Chondrocyte (in vitro differentiated cells): ENCODE results near the gene GUCY1A2. TPM values are rescaled to one million over a fixed set of nuclear protein-coding genes. Genes with fewer than 3 reads are reported as not detected.

Experiments used
- DNase-seq: peaks from one replicate; pipeline ENCODE4 v3.0.0; 2021; ENCODE audit warnings: mixed read lengths, low spot score
- H3K27ac Mint-ChIP-seq: one replicate; pipeline ENCODE4 v1.8.0; 2021; ENCODE audit warnings: mild to moderate bottlenecking, moderate library complexity, mixed read lengths; ENCODE audit not compliant: unreplicated experiment
- H3K27me3 Mint-ChIP-seq: 2 replicates; pipeline ENCODE4 v1.8.0; 2021; ENCODE audit warnings: low read depth, mixed read lengths
- H3K36me3 Mint-ChIP-seq: 2 replicates; pipeline ENCODE4 v1.8.0; 2021; ENCODE audit warnings: low read depth, mixed read lengths
- H3K4me1 Mint-ChIP-seq: 2 replicates; pipeline ENCODE4 v1.8.0; 2021; ENCODE audit warnings: low read depth, mild to moderate bottlenecking, mixed read lengths
- H3K4me3 Mint-ChIP-seq: one replicate; pipeline ENCODE4 v1.8.0; 2021; ENCODE audit warnings: mild to moderate bottlenecking, moderate library complexity, mixed read lengths; ENCODE audit not compliant: unreplicated experiment
- H3K9me3 Mint-ChIP-seq: 2 replicates; pipeline ENCODE4 v1.8.0; 2021; ENCODE audit warnings: low read depth, mixed read lengths
- total RNA-seq: library from RNA; stranded (reverse); gene quantifications from 3 replicates; pipeline ENCODE4 v1.2.1, GENCODE V29; 2021
- TF ChIP-seq, protein P1 (sequence below): fragments of 200-600 bp; sonication (generic); IDR thresholded peaks from 2 replicates; pipeline ENCODE4 v1.5.0; 2021; ENCODE audit warnings: antibody characterized with exemption, mild to moderate bottlenecking, moderate library complexity

The GUCY1A2 gene
- total RNA-seq, 1 donor from 2014 or later: 17.4 TPM

- peak overlapping the region; percentile 89 for H3K27ac Mint-ChIP-seq
- H3K36me3 Mint-ChIP-seq: no peaks in the 10 kb centered on the region
- DNase-seq: no peak
- H3K4me1 Mint-ChIP-seq: peaks cover 38% of the 10 kb centered on the region
- TF ChIP-seq, protein P1, sequence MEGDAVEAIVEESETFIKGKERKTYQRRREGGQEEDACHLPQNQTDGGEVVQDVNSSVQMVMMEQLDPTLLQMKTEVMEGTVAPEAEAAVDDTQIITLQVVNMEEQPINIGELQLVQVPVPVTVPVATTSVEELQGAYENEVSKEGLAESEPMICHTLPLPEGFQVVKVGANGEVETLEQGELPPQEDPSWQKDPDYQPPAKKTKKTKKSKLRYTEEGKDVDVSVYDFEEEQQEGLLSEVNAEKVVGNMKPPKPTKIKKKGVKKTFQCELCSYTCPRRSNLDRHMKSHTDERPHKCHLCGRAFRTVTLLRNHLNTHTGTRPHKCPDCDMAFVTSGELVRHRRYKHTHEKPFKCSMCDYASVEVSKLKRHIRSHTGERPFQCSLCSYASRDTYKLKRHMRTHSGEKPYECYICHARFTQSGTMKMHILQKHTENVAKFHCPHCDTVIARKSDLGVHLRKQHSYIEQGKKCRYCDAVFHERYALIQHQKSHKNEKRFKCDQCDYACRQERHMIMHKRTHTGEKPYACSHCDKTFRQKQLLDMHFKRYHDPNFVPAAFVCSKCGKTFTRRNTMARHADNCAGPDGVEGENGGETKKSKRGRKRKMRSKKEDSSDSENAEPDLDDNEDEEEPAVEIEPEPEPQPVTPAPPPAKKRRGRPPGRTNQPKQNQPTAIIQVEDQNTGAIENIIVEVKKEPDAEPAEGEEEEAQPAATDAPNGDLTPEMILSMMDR: no peak
- no peaks in the 10 kb centered on the region for H3K9me3 Mint-ChIP-seq
- no peak overlapping the region for H3K4me3 Mint-ChIP-seq
- H3K27me3 Mint-ChIP-seq: no peaks in the 10 kb centered on the region
Observed at GRCh38 chr11:106988151-106989077, 29.9 kb downstream of the GUCY1A2 start.

DNA sequence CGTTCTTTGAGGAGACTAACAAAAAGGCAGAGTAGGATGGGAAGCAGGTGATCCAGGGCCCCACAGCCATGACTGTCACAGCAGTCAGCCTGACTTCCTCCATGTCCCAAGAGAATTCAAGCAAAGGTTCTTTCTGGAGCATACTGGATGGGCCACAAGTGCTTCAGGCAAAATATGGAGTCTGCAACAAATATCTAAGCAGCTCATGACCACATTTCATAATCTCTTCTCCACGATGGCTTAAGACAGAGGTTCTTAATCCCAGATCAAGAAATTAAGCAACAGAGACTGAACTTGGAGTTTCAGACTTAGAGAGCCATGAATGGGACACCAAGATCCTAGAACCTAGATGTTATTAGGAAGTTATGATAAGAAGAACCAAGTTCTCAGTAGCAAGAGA is 31.6 kb downstream of the GUCY1A2 start:
- Mint-ChIP-seq H3K27ac (no peak overlapping the region), H3K27me3 (no peaks in the 10 kb centered on the region), H3K4me3 (no peak overlapping the region), H3K36me3 (no peaks in the 10 kb centered on the region), H3K9me3 (no peaks in the 10 kb centered on the region), H3K4me1 (peaks cover 38% of the 10 kb centered on the region)
- DNase-seq: no peak
- TF ChIP-seq, protein P1: no peak

GRCh38 chr11:106986261-106986660 is 32.0 kb downstream of the GUCY1A2 start:
- no peak for DNase-seq
- Mint-ChIP-seq H3K36me3 (no peaks in the 10 kb centered on the region), H3K27ac (no peak overlapping the region), H3K4me3 (no peak overlapping the region), H3K4me1 (peaks cover 38% of the 10 kb centered on the region), H3K9me3 (no peaks in the 10 kb centered on the region), H3K27me3 (no peaks in the 10 kb centered on the region)
- TF ChIP-seq, protein P1: no peak

GRCh38 chr11:106983991-106984390 is 34.3 kb downstream of the GUCY1A2 start:
- no peaks in the 10 kb centered on the region for H3K27me3 Mint-ChIP-seq
- TF ChIP-seq, protein P1: no peak
- H3K9me3 Mint-ChIP-seq: no peaks in the 10 kb centered on the region
- H3K36me3 Mint-ChIP-seq: peaks cover 2% of the 10 kb centered on the region
- no peak overlapping the region for H3K27ac Mint-ChIP-seq
- H3K4me1 Mint-ChIP-seq: peaks cover 22% of the 10 kb centered on the region
- DNase-seq: no peak
- H3K4me3 Mint-ChIP-seq: no peak overlapping the region

DNA sequence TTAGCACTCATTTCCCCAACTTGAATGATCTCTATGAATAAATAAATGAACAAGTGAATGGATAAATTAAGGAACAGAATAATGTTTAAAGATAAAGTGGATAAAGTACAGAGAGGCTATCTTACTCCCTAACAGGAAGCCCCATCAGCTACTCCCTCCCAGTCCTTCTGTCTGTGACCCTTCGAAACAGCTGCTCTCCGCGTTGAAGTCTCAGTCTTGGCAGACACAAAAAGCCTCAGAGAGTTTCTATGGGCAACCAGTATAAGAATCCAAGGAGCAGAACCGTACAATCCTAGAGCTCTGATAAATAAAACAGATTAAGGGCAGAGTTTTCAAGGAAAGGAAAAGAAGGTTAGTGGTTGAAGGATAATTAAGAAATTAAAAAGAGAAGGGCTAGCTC is 35.0 kb downstream of the GUCY1A2 start:
- TF ChIP-seq, protein P1: no peak
- H3K4me1 Mint-ChIP-seq: peaks cover 14% of the 10 kb centered on the region
- H3K4me3 Mint-ChIP-seq: no peak overlapping the region
- no peak for DNase-seq
- H3K9me3 Mint-ChIP-seq: no peaks in the 10 kb centered on the region
- H3K36me3 Mint-ChIP-seq: peaks cover 2% of the 10 kb centered on the region
- no peak overlapping the region for H3K27ac Mint-ChIP-seq
- H3K27me3 Mint-ChIP-seq: no peaks in the 10 kb centered on the region
